ENCODE results near the gene TALDO1. TPM values are rescaled to one million over a fixed set of nuclear protein-coding genes. Genes with fewer than 3 reads are reported as not detected.

Gene TALDO1
- total and polyA plus RNA-seq, 2 experiments from 2014 or later, result 353 to 402 TPM

DNA sequence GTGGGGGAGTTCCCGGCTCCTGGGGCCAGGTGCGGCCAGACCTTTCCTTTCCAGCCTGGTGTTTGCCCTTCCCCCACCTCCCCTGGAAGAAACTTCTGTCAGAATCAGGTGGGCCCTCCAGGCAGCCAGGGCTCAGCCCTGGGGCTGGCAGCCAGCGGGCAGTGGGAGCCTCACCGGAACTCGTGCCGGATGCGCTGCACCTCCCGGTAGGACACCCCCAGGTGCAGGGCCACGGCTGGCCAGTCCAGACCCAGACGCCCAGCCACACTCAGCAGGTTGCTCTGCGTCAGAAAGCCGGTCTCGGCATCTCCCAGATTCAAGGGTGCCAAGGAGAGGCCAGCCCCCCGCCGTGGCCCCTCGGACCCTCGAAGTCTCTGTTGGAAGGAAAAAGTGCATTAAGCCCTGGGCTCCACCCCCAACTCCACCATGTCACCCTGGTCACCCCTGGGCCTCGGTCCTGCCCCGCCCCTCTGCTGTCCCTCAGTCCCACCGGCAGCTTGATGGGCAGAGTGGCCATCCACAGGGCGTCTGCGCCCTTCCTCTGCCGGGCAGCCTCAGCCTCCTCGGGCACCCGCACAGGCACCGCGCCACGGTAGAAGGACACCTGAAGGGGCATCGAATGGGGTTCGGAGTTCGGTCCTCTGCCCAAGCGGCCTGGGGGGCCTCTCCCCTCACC is 52.5 kb downstream of the TALDO1 start:
- TF ChIP-seq EZH2 (IDR thresholded peaks at IDR 0.05; ENCODE audit: low read depth, unreplicated experiment) (no peak), JUNB (IDR thresholded peaks at IDR 0.05; ENCODE audit: unreplicated experiment) (no peak), STAT1 (IDR thresholded peaks at IDR 0.05; ENCODE audit: unreplicated experiment) (no peak), CREB1 (CRISPR knock-in tag; IDR thresholded peaks at IDR 0.05; ENCODE audit: low read depth) (no peak), ZNF331 (CRISPR knock-in tag; IDR thresholded peaks at IDR 0.05; ENCODE audit: low read depth) (no peak), ZNF114 (CRISPR knock-in tag; IDR thresholded peaks at IDR 0.05) (no peak)
- TF ChIP-seq, protein P1, sequence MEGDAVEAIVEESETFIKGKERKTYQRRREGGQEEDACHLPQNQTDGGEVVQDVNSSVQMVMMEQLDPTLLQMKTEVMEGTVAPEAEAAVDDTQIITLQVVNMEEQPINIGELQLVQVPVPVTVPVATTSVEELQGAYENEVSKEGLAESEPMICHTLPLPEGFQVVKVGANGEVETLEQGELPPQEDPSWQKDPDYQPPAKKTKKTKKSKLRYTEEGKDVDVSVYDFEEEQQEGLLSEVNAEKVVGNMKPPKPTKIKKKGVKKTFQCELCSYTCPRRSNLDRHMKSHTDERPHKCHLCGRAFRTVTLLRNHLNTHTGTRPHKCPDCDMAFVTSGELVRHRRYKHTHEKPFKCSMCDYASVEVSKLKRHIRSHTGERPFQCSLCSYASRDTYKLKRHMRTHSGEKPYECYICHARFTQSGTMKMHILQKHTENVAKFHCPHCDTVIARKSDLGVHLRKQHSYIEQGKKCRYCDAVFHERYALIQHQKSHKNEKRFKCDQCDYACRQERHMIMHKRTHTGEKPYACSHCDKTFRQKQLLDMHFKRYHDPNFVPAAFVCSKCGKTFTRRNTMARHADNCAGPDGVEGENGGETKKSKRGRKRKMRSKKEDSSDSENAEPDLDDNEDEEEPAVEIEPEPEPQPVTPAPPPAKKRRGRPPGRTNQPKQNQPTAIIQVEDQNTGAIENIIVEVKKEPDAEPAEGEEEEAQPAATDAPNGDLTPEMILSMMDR (conservative IDR thresholded peaks at IDR 0.05; ENCODE audit: low read depth in 2 of 2), result no peak
- TF ChIP-seq, protein P2, sequence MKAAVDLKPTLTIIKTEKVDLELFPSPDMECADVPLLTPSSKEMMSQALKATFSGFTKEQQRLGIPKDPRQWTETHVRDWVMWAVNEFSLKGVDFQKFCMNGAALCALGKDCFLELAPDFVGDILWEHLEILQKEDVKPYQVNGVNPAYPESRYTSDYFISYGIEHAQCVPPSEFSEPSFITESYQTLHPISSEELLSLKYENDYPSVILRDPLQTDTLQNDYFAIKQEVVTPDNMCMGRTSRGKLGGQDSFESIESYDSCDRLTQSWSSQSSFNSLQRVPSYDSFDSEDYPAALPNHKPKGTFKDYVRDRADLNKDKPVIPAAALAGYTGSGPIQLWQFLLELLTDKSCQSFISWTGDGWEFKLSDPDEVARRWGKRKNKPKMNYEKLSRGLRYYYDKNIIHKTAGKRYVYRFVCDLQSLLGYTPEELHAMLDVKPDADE (IDR thresholded peaks at IDR 0.05), result no peak
- TF ChIP-seq, protein P3, sequence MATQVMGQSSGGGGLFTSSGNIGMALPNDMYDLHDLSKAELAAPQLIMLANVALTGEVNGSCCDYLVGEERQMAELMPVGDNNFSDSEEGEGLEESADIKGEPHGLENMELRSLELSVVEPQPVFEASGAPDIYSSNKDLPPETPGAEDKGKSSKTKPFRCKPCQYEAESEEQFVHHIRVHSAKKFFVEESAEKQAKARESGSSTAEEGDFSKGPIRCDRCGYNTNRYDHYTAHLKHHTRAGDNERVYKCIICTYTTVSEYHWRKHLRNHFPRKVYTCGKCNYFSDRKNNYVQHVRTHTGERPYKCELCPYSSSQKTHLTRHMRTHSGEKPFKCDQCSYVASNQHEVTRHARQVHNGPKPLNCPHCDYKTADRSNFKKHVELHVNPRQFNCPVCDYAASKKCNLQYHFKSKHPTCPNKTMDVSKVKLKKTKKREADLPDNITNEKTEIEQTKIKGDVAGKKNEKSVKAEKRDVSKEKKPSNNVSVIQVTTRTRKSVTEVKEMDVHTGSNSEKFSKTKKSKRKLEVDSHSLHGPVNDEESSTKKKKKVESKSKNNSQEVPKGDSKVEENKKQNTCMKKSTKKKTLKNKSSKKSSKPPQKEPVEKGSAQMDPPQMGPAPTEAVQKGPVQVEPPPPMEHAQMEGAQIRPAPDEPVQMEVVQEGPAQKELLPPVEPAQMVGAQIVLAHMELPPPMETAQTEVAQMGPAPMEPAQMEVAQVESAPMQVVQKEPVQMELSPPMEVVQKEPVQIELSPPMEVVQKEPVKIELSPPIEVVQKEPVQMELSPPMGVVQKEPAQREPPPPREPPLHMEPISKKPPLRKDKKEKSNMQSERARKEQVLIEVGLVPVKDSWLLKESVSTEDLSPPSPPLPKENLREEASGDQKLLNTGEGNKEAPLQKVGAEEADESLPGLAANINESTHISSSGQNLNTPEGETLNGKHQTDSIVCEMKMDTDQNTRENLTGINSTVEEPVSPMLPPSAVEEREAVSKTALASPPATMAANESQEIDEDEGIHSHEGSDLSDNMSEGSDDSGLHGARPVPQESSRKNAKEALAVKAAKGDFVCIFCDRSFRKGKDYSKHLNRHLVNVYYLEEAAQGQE (IDR thresholded peaks at IDR 0.05; ENCODE audit: unreplicated experiment), result no peak
- TF ChIP-seq, protein P4, sequence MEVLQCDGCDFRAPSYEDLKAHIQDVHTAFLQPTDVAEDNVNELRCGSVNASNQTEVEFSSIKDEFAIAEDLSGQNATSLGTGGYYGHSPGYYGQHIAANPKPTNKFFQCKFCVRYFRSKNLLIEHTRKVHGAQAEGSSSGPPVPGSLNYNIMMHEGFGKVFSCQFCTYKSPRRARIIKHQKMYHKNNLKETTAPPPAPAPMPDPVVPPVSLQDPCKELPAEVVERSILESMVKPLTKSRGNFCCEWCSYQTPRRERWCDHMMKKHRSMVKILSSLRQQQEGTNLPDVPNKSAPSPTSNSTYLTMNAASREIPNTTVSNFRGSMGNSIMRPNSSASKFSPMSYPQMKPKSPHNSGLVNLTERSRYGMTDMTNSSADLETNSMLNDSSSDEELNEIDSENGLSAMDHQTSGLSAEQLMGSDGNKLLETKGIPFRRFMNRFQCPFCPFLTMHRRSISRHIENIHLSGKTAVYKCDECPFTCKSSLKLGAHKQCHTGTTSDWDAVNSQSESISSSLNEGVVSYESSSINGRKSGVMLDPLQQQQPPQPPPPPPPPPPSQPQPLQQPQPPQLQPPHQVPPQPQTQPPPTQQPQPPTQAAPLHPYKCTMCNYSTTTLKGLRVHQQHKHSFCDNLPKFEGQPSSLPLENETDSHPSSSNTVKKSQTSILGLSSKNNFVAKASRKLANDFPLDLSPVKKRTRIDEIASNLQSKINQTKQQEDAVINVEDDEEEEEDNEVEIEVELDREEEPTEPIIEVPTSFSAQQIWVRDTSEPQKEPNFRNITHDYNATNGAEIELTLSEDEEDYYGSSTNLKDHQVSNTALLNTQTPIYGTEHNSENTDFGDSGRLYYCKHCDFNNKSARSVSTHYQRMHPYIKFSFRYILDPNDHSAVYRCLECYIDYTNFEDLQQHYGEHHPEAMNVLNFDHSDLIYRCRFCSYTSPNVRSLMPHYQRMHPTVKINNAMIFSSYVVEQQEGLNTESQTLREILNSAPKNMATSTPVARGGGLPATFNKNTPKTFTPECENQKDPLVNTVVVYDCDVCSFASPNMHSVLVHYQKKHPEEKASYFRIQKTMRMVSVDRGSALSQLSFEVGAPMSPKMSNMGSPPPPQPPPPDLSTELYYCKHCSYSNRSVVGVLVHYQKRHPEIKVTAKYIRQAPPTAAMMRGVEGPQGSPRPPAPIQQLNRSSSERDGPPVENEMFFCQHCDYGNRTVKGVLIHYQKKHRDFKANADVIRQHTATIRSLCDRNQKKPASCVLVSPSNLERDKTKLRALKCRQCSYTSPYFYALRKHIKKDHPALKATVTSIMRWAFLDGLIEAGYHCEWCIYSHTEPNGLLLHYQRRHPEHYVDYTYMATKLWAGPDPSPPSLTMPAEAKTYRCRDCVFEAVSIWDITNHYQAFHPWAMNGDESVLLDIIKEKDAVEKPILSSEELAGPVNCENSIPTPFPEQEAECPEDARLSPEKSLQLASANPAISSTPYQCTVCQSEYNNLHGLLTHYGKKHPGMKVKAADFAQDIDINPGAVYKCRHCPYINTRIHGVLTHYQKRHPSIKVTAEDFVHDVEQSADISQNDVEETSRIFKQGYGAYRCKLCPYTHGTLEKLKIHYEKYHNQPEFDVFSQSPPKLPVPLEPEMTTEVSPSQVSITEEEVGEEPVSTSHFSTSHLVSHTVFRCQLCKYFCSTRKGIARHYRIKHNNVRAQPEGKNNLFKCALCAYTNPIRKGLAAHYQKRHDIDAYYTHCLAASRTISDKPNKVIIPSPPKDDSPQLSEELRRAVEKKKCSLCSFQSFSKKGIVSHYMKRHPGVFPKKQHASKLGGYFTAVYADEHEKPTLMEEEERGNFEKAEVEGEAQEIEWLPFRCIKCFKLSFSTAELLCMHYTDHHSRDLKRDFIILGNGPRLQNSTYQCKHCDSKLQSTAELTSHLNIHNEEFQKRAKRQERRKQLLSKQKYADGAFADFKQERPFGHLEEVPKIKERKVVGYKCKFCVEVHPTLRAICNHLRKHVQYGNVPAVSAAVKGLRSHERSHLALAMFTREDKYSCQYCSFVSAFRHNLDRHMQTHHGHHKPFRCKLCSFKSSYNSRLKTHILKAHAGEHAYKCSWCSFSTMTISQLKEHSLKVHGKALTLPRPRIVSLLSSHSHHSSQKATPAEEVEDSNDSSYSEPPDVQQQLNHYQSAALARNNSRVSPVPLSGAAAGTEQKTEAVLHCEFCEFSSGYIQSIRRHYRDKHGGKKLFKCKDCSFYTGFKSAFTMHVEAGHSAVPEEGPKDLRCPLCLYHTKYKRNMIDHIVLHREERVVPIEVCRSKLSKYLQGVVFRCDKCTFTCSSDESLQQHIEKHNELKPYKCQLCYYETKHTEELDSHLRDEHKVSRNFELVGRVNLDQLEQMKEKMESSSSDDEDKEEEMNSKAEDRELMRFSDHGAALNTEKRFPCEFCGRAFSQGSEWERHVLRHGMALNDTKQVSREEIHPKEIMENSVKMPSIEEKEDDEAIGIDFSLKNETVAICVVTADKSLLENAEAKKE (CRISPR knock-in tag; IDR thresholded peaks at IDR 0.05), result no peak
- H3K4me2 ChIP-seq, result no peak overlapping the region
- H3K27ac ChIP-seq (ENCODE audit: low read depth), result no peak overlapping the region
- no peaks in the 10 kb centered on the region for H3K27me3 ChIP-seq (ENCODE audit: insufficient read depth)
- no peak overlapping the region for H3K4me3 Mint-ChIP-seq
- peaks cover 15% of the 10 kb centered on the region; the same call in 1 of the 2 replicates for H3K4me1 ChIP-seq (ENCODE audit: insufficient read depth)
- H3K4me1 Mint-ChIP-seq, result peaks cover 14% of the 10 kb centered on the region; the same call in 2 of the 3 replicates
- H3K4me3 ChIP-seq, result no peak overlapping the region
- H3K36me3 ChIP-seq (ENCODE audit: insufficient read depth), result no peaks in the 10 kb centered on the region
- H2AFZ ChIP-seq, result no peak overlapping the region
- no peaks in the 10 kb centered on the region; the same call in 1 of the 2 replicates for H3K79me2 ChIP-seq (replicated peaks; ENCODE audit: insufficient read depth)
- no peaks in the 10 kb centered on the region for H3K9me2 ChIP-seq (ENCODE audit: insufficient read depth)
- H3K36me3 Mint-ChIP-seq (ENCODE audit: low read depth), result peaks cover 2% of the 10 kb centered on the region; the same call in 1 of the 3 replicates
- no peak overlapping the region for H3K27ac Mint-ChIP-seq
- ATAC-seq, result no peak
- H3K27me3 Mint-ChIP-seq (ENCODE audit: insufficient read depth, low read depth, poor library complexity), result peaks cover 11% of the 10 kb centered on the region
- no peaks in the 10 kb centered on the region for H3K9me3 Mint-ChIP-seq
- H4K20me1 ChIP-seq (replicated peaks; ENCODE audit: insufficient read depth), result no peaks in the 10 kb centered on the region
- peaks cover 14% of the 10 kb centered on the region; the same call in 1 of the 2 replicates for H3F3A ChIP-seq (replicated peaks; ENCODE audit: low read depth)
- DNase-seq (ENCODE audit: low spot score), result no peak
